SK-N-SH (cell line): Measurements from ENCODE around the gene SPATA20. TPM values are rescaled to one million over a fixed set of nuclear protein-coding genes. Genes with fewer than 3 reads are reported as not detected.

Source experiments
- CTCF ChIA-PET: fragments of 300-600, 350-600 bp; formaldehyde crosslinking; extraction: SDS; loops from one replicate; lab custom pipeline; 2021; lab: Yijun Ruan, JAX
- POLR2A ChIA-PET: fragments of 350-600 bp; sonication (Branson Sonifier 250); formaldehyde crosslinking; extraction: SDS; loops from one replicate; lab custom pipeline; 2020; ENCODE audit warnings: antibody characterized with exemption, inconsistent platforms; lab: Yijun Ruan, JAX
- DNase-seq: peaks from one replicate; pipeline ENCODE4 v3.0.0; 2012
- H2AFZ ChIP-seq: fragments of 200-600 bp; sonication (generic); 2 replicates; pipeline ENCODE4 v1.8.1; 2016; ENCODE audit warnings: antibody characterized with exemption, mild to moderate bottlenecking, low read depth
- H3F3A ChIP-seq: fragments of 200-600 bp; sonication (generic); replicated peaks from 2 replicates; pipeline ENCODE3; 2016; ENCODE audit warnings: antibody characterized with exemption, mild to moderate bottlenecking; ENCODE audit not compliant: insufficient read depth
- H3K27ac ChIP-seq, 2 experiments: fragments of 200-500 bp in 1 of 2; fragments of 200-600 bp in 1 of 2; sonication (Bioruptor generic) in 1 of 2; sonication (generic), shearing (Covaris generic) in 1 of 2; 2 replicates each; pipeline versions ENCODE4 v1.5.1 to v1.6.1; 2014 to 2016; ENCODE audit warnings: low read depth in 2 of 2, inconsistent platforms in 1 of 2, low read length in 1 of 2, mild to moderate bottlenecking in 1 of 2, mixed read lengths in 1 of 2
- H3K27me3 ChIP-seq: fragments of 200-600 bp; sonication (generic), shearing (Covaris generic); 2 replicates; pipeline ENCODE4 v1.6.1; 2016; ENCODE audit warnings: mixed run types; ENCODE audit not compliant: insufficient read depth
- H3K36me3 ChIP-seq, 2 experiments: fragments of 200-500 bp in 1 of 2; fragments of 200-600 bp in 1 of 2; sonication (Bioruptor generic) in 1 of 2; sonication (generic) in 1 of 2; replicated peaks in 1 of 2; 2 replicates each; pipeline versions ENCODE3 to v1.5.1; 2014 to 2016; ENCODE audit warnings: low read length in 1 of 2, mild to moderate bottlenecking in 1 of 2; ENCODE audit not compliant: insufficient read depth in 2 of 2, control insufficient read depth in 1 of 2
- H3K4me1 ChIP-seq, 2 experiments: fragments of 200-500 bp in 1 of 2; fragments of 200-600 bp in 1 of 2; sonication (Bioruptor generic) in 1 of 2; sonication (generic), shearing (Covaris generic) in 1 of 2; 2 replicates each; pipeline versions ENCODE4 v1.5.1 to v1.6.1; 2014 to 2016; ENCODE audit warnings: low read depth in 1 of 2, low read length in 1 of 2, mixed run types in 1 of 2; ENCODE audit not compliant: insufficient read depth in 2 of 2, control insufficient read depth in 1 of 2
- H3K4me2 ChIP-seq: fragments of 200-600 bp; sonication (generic), shearing (Covaris generic); 2 replicates; pipeline ENCODE4 v1.6.1; 2017; ENCODE audit warnings: mixed run types
- H3K4me3 ChIP-seq, 2 experiments: fragments of 200-500 bp in 1 of 2; fragments of 200-600 bp in 1 of 2; sonication (Bioruptor generic) in 1 of 2; sonication (generic), shearing (Covaris generic) in 1 of 2; 2 replicates each; pipeline versions ENCODE4 v1.5.1 to v1.8.1; 2014 to 2016; ENCODE audit warnings: low read depth in 2 of 2, inconsistent platforms in 1 of 2, low read length in 1 of 2, mild to moderate bottlenecking in 1 of 2, mixed read lengths in 1 of 2, moderate library complexity in 1 of 2
- H3K79me2 ChIP-seq: fragments of 200-600 bp; sonication (generic); 2 replicates; pipeline ENCODE4 v1.8.1; 2017; ENCODE audit warnings: mild to moderate bottlenecking; ENCODE audit not compliant: insufficient read depth
- H3K9ac ChIP-seq: fragments of 200-600 bp; sonication (generic); 2 replicates; pipeline ENCODE4 v1.6.1; 2017; ENCODE audit warnings: mixed run types
- H3K9me2 ChIP-seq: fragments of 200-600 bp; sonication (generic); 2 replicates; pipeline ENCODE4 v1.6.1; 2017; ENCODE audit warnings: mixed run types
- H3K9me3 ChIP-seq: fragments of 200-600 bp; sonication (generic); 2 replicates; pipeline ENCODE4 v1.6.1; 2017; ENCODE audit warnings: mixed run types, mild to moderate bottlenecking, moderate library complexity
- H4K20me1 ChIP-seq: fragments of 200-600 bp; sonication (generic); 2 replicates; pipeline ENCODE4 v1.6.1; 2017; ENCODE audit warnings: mild to moderate bottlenecking, mixed run types; ENCODE audit not compliant: insufficient read depth
- CHD2 ChIP-seq: fragments of 150-350 bp; IDR thresholded peaks from 2 replicates; pipeline ENCODE4 v1.6.1; 2018; ENCODE audit warnings: low read length; ENCODE audit not compliant: partially characterized antibody
- EP300 ChIP-seq, 2 experiments: IDR thresholded peaks; 2 replicates each; pipeline versions ENCODE4 v1.4.0 to v1.6.1; 2012; ENCODE audit warnings: borderline replicate concordance in 1 of 2, low read depth in 1 of 2, low read length in 1 of 2
- EZH2phosphoT487 ChIP-seq: fragments of 200-600 bp; sonication (generic); IDR thresholded peaks from 2 replicates; pipeline ENCODE4 v1.6.1; 2017; ENCODE audit warnings: low read depth, mixed run types, mild to moderate bottlenecking, antibody characterized with exemption, moderate library complexity, borderline replicate concordance
- FOSL2 ChIP-seq: IDR thresholded peaks from 2 replicates; pipeline ENCODE4 v1.4.0; 2012; ENCODE audit warnings: low read depth, mild to moderate bottlenecking, moderate library complexity, borderline replicate concordance
- FOXM1 ChIP-seq: IDR thresholded peaks from 2 replicates; pipeline ENCODE4 v1.4.0; 2012; ENCODE audit warnings: low read depth, mild to moderate bottlenecking
- GABPA ChIP-seq: IDR thresholded peaks from 2 replicates; pipeline ENCODE4 v1.4.0; 2012; ENCODE audit warnings: low read depth, mild to moderate bottlenecking
- GATA2 ChIP-seq: sonication (generic); formaldehyde crosslinking; IDR thresholded peaks from 2 replicates; pipeline ENCODE4 v1.5.0; 2020; ENCODE audit warnings: mild to moderate bottlenecking, missing genetic modification reagents
- JUND ChIP-seq: IDR thresholded peaks from 2 replicates; pipeline ENCODE4 v1.4.0; 2012
- NFIC ChIP-seq: IDR thresholded peaks from 2 replicates; pipeline ENCODE4 v1.4.0; 2012; ENCODE audit warnings: borderline replicate concordance
- RCOR1 ChIP-seq: fragments of 150-350 bp; IDR thresholded peaks from 2 replicates; pipeline ENCODE4 v1.6.1; 2017; ENCODE audit warnings: antibody characterized with exemption, low read length
- RFX5 ChIP-seq: IDR thresholded peaks from 2 replicates; pipeline ENCODE4 v1.6.1; 2012; ENCODE audit warnings: mild to moderate bottlenecking, improper control_type of control experiment, low read length
- RXRA ChIP-seq: IDR thresholded peaks from 2 replicates; pipeline ENCODE4 v1.4.0; 2012; ENCODE audit warnings: low read depth, mild to moderate bottlenecking, borderline replicate concordance
- SIN3A ChIP-seq: IDR thresholded peaks from 2 replicates; pipeline ENCODE4 v1.6.1; 2012; ENCODE audit warnings: low read depth, mild to moderate bottlenecking, low read length, moderate library complexity, borderline replicate concordance
- TAF1 ChIP-seq: IDR thresholded peaks from 2 replicates; pipeline ENCODE4 v1.6.1; 2012; ENCODE audit warnings: low read depth, mild to moderate bottlenecking, low read length, moderate library complexity, borderline replicate concordance
- TEAD4 ChIP-seq: IDR thresholded peaks from 2 replicates; pipeline ENCODE4 v1.4.0; 2012; ENCODE audit warnings: mild to moderate bottlenecking, borderline replicate concordance; ENCODE audit not compliant: insufficient read depth
- YY1 ChIP-seq: IDR thresholded peaks from 2 replicates; pipeline ENCODE4 v1.4.0; 2012; ENCODE audit warnings: low read depth, mild to moderate bottlenecking
- WGBS: methylation state at CpG from one replicate; pipeline ENCODE4 v1.1.6; 2017; ENCODE audit warnings: low lambda C conversion rate; 5-methylcytosine and 5-hydroxymethylcytosine counted together
- polyA plus RNA-seq, 3 experiments: library from polyadenylated mRNA; depleted of rRNA; stranded (reverse); fragments of >200 nt; gene quantifications; 2 replicates each; pipeline ENCODE4 v1.2.3, GENCODE V29; 2012
- TF ChIP-seq, protein P1 (sequence below): fragments of 150-350 bp; IDR thresholded peaks from 2 replicates; pipeline ENCODE4 v1.6.1; 2016; ENCODE audit warnings: mild to moderate bottlenecking, low read depth, low read length
- TF ChIP-seq, protein P2 (sequence below): IDR thresholded peaks from 2 replicates; pipeline ENCODE4 v1.4.0; 2012; ENCODE audit warnings: low read depth, borderline replicate concordance
- TF ChIP-seq, protein P3 (sequence below): IDR thresholded peaks from 2 replicates; pipeline ENCODE4; 2012
- TF ChIP-seq, protein P4 (sequence below): fragments of 200-600 bp; sonication (generic); IDR thresholded peaks from 2 replicates; pipeline ENCODE4 v1.6.1; 2017; ENCODE audit warnings: antibody characterized with exemption, mild to moderate bottlenecking, moderate library complexity

Gene SPATA20
- polyA plus RNA-seq, 1 of the 3 experiments (the other 2 are of a cell fraction) = 92.0 TPM

DNA sequence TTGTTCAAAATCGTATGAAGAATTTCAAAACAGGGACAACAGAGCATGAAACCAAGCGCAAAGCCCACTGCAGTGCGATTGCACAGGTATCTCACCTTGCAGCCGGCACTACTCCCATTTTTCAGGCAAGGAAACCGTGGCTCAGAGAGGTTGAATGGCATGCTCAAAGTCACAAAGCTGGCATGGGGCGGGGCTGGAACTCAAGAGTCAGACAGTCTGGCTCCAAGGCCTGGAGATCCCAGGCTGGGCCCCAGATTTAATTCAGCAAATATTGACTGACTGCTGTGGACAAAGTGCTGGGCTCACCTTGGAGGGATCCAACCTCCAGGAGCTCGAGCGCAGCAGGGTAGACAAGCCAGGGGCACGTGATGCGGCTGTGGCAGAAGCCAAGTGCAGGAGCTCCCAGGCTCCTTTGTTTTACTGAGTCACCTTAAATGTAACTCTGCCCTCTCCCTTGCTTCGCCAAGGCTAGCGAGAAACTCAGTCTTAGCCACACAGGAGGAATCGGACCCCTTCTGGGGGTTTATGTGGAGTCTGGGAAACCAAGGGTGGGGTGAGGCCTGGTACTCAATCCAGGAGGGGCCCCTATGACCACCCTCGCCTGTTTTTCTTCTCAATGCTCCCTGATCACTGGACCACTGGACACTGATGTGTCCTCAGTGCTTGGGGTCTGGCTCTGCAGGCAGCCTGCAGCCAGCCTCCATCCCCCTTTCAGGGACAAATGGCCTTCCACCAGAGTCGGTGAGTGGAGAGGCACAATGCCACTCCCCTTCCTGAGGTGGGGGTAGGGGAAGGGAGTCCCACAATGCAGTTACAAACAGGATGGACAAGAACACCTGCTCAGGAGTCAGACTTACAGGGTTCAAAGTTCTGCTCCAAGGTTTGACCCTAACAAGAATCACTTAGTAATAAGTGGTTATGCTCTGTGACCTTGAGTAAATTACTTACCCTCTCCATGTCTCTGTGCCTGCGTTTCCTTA, 3.9 kb upstream of the SPATA20 start:
- Histone ChIP-seq H3K27ac (peak overlapping the region; percentile 34 to 83; a peak in 3 of 4 replicates), H3K9me2 (no peaks in the 10 kb centered on the region), H3K4me2 (peak overlapping the region; percentile 80), H2AFZ (peak overlapping the region; percentile 80; the same call in 1 of the 2 replicates), H3K4me1 (peaks cover 12 to 31% of the 10 kb centered on the region in 2 experiments; a peak in 3 of 4 replicates), H3K79me2 (peaks cover 14% of the 10 kb centered on the region), H3K4me3 (peak overlapping the region; percentile 56 to 61), H3K36me3 (no peaks in the 10 kb centered on the region), H3K9ac (peak overlapping the region; percentile 60; the same call in 1 of the 2 replicates), H4K20me1 (no peaks in the 10 kb centered on the region), H3K27me3 (no peaks in the 10 kb centered on the region), H3F3A (peaks cover 3% of the 10 kb centered on the region), H3K9me3 (no peaks in the 10 kb centered on the region)
- DNase-seq = no peak
- ChIA-PET CTCF (interaction anchor here (0.9 to 24.2 kb wide), 14 partner anchors 8 to 309 kb away, joined by 3 to 1212 read pairs (median 6); partner anchors contain the start of gene RSAD1), POLR2A (interaction anchor here (0.8 to 2.0 kb wide), 7 partner anchors 10 to 323 kb away, joined by 3 to 14 read pairs (median 5); partner anchors contain the start of genes EPN3 and TOB1)
- no peak for TF ChIP-seq EP300 (IDR thresholded peaks at IDR 0.05; ENCODE audit: borderline replicate concordance in 1 of 2, low read depth in 1 of 2, low read length in 1 of 2)
- TF ChIP-seq, protein P1, sequence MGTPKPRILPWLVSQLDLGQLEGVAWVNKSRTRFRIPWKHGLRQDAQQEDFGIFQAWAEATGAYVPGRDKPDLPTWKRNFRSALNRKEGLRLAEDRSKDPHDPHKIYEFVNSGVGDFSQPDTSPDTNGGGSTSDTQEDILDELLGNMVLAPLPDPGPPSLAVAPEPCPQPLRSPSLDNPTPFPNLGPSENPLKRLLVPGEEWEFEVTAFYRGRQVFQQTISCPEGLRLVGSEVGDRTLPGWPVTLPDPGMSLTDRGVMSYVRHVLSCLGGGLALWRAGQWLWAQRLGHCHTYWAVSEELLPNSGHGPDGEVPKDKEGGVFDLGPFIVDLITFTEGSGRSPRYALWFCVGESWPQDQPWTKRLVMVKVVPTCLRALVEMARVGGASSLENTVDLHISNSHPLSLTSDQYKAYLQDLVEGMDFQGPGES = no peak
- TF ChIP-seq, protein P2, sequence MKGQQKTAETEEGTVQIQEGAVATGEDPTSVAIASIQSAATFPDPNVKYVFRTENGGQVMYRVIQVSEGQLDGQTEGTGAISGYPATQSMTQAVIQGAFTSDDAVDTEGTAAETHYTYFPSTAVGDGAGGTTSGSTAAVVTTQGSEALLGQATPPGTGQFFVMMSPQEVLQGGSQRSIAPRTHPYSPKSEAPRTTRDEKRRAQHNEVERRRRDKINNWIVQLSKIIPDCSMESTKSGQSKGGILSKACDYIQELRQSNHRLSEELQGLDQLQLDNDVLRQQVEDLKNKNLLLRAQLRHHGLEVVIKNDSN = no peak
- TF ChIP-seq EZH2phosphoT487 = no peak
- TF ChIP-seq RFX5 = no peak
- no peak for TF ChIP-seq TAF1
- TF ChIP-seq RXRA = no peak
- TF ChIP-seq RCOR1 = no peak
- no peak for TF ChIP-seq SIN3A
- no peak for TF ChIP-seq TEAD4
- TF ChIP-seq FOSL2 = no peak
- TF ChIP-seq NFIC = no peak
- no peak for TF ChIP-seq GATA2 (CRISPR knock-in tag)
- TF ChIP-seq, protein P3, sequence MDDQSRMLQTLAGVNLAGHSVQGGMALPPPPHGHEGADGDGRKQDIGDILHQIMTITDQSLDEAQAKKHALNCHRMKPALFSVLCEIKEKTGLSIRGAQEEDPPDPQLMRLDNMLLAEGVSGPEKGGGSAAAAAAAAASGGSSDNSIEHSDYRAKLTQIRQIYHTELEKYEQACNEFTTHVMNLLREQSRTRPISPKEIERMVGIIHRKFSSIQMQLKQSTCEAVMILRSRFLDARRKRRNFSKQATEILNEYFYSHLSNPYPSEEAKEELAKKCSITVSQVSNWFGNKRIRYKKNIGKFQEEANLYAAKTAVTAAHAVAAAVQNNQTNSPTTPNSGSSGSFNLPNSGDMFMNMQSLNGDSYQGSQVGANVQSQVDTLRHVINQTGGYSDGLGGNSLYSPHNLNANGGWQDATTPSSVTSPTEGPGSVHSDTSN = no peak
- no peak for TF ChIP-seq YY1
- TF ChIP-seq, protein P4, sequence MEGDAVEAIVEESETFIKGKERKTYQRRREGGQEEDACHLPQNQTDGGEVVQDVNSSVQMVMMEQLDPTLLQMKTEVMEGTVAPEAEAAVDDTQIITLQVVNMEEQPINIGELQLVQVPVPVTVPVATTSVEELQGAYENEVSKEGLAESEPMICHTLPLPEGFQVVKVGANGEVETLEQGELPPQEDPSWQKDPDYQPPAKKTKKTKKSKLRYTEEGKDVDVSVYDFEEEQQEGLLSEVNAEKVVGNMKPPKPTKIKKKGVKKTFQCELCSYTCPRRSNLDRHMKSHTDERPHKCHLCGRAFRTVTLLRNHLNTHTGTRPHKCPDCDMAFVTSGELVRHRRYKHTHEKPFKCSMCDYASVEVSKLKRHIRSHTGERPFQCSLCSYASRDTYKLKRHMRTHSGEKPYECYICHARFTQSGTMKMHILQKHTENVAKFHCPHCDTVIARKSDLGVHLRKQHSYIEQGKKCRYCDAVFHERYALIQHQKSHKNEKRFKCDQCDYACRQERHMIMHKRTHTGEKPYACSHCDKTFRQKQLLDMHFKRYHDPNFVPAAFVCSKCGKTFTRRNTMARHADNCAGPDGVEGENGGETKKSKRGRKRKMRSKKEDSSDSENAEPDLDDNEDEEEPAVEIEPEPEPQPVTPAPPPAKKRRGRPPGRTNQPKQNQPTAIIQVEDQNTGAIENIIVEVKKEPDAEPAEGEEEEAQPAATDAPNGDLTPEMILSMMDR = no peak
- no peak for TF ChIP-seq JUND
- no peak for TF ChIP-seq CHD2
- TF ChIP-seq FOXM1 = no peak
- no peak for TF ChIP-seq GABPA
- 76% methylated on average over 16 of the region's 16 CpGs for WGBS
